ENCODE measurements around the gene PTPRN2. TPM values are rescaled to one million over a fixed set of nuclear protein-coding genes. Genes with fewer than 3 reads are reported as not detected.

Gene PTPRN2
- polyA plus RNA-seq, 1 of the 3 experiments (the other 2 are of a cell fraction): 4.0 TPM

- no peak for TF ChIP-seq CTCF (IDR thresholded peaks at IDR 0.05)
These were observed 476.4 kb downstream of the PTPRN2 start (continued) for GRCh38 chr7:158111049-158111751.

GRCh38 chr7:158110661-158111048 is 477.0 kb downstream of the PTPRN2 start:
- Histone ChIP-seq H3K9ac (no peak overlapping the region), H3F3A (replicated peaks; ENCODE audit: insufficient read depth) (no peaks in the 10 kb centered on the region), H3K27me3 (ENCODE audit: insufficient read depth) (no peaks in the 10 kb centered on the region), H3K9me2 (no peaks in the 10 kb centered on the region), H2AFZ (ENCODE audit: low read depth) (no peak overlapping the region), H3K4me2 (no peak overlapping the region), H3K36me3 (replicated peaks in 1 of 2; ENCODE audit: control insufficient read depth in 1 of 2, insufficient read depth in 2 of 2, low read length in 1 of 2) (no peaks in the 10 kb centered on the region), H3K4me1 (ENCODE audit: control insufficient read depth in 1 of 2, insufficient read depth in 2 of 2, low read depth in 1 of 2, low read length in 1 of 2) (peaks cover 0 to 12% of the 10 kb centered on the region in 2 experiments; a peak in 1 of 4 replicates), H3K4me3 (ENCODE audit: low read depth in 2 of 2, low read length in 1 of 2) (no peak overlapping the region), H4K20me1 (ENCODE audit: insufficient read depth) (no peaks in the 10 kb centered on the region), H3K27ac (ENCODE audit: low read depth in 2 of 2, low read length in 1 of 2) (peak overlapping the region in 1 of 2 experiments; percentile 16; a peak in 1 of 4 replicates), H3K79me2 (ENCODE audit: insufficient read depth) (no peaks in the 10 kb centered on the region), H3K9me3 (no peaks in the 10 kb centered on the region)
- CTCF ChIA-PET: interaction anchor here (1.1 kb wide), 1 partner anchor 244 kb away, joined by 3 read pairs; no protein-coding TSS in a partner anchor
- DNase-seq: no peak
- WGBS (ENCODE audit: low lambda C conversion rate): 72% methylated on average over 14 of the region's 14 CpGs
- no peak for TF ChIP-seq FOXJ3 (CRISPR knock-in tag; IDR thresholded peaks at IDR 0.05)
- no peak for TF ChIP-seq POLR2AphosphoS5 (IDR thresholded peaks at IDR 0.05; ENCODE audit: low read depth, low read length)
- TF ChIP-seq RFX5 (IDR thresholded peaks at IDR 0.05; ENCODE audit: low read length): no peak
- no peak for TF ChIP-seq RXRA (IDR thresholded peaks at IDR 0.05; ENCODE audit: borderline replicate concordance, low read depth)
- TF ChIP-seq USF2 (IDR thresholded peaks at IDR 0.05; ENCODE audit: borderline replicate concordance, low read depth, low read length): no peak
- TF ChIP-seq GABPA (IDR thresholded peaks at IDR 0.05; ENCODE audit: low read depth): no peak
- TF ChIP-seq FOSL2 (IDR thresholded peaks at IDR 0.05; ENCODE audit: borderline replicate concordance, low read depth): no peak
- no peak for TF ChIP-seq TEAD4 (IDR thresholded peaks at IDR 0.05; ENCODE audit: borderline replicate concordance, insufficient read depth)
- POLR2A ChIA-PET: no interaction called here

GRCh38 chr7:158110034-158110590 is 477.5 kb downstream of the PTPRN2 start:
- Histone ChIP-seq H3K9me3 (no peaks in the 10 kb centered on the region), H3K4me1 (ENCODE audit: control insufficient read depth in 1 of 2, insufficient read depth in 2 of 2, low read depth in 1 of 2, low read length in 1 of 2) (peaks cover 0 to 12% of the 10 kb centered on the region in 2 experiments; a peak in 1 of 4 replicates), H3K27me3 (ENCODE audit: insufficient read depth) (no peaks in the 10 kb centered on the region), H3K4me3 (ENCODE audit: low read depth in 2 of 2, low read length in 1 of 2) (no peak overlapping the region), H3K36me3 (replicated peaks in 1 of 2; ENCODE audit: control insufficient read depth in 1 of 2, insufficient read depth in 2 of 2, low read length in 1 of 2) (no peaks in the 10 kb centered on the region), H3K4me2 (no peak overlapping the region), H2AFZ (ENCODE audit: low read depth) (no peak overlapping the region), H3K9ac (no peak overlapping the region), H3K27ac (ENCODE audit: low read depth in 2 of 2, low read length in 1 of 2) (no peak overlapping the region), H4K20me1 (ENCODE audit: insufficient read depth) (no peaks in the 10 kb centered on the region), H3K9me2 (no peaks in the 10 kb centered on the region), H3K79me2 (ENCODE audit: insufficient read depth) (no peaks in the 10 kb centered on the region), H3F3A (replicated peaks; ENCODE audit: insufficient read depth) (no peaks in the 10 kb centered on the region)
- DNase-seq: no peak
- ChIA-PET POLR2A (no interaction called here), CTCF (no interaction called here)
- 65% methylated on average over 12 of the region's 15 CpGs for WGBS (ENCODE audit: low lambda C conversion rate)
- TF ChIP-seq CTCF (IDR thresholded peaks at IDR 0.05): no peak
